NCI-H187 (cell line): ENCODE results near the gene WIPF2.
"Not testable (repeated sequence)": the region's sequence is repeated elsewhere in the genome, so short reads cannot be mapped to it uniquely, and the experiment has no call there.

Experiments used
- DNase-seq, 2 experiments: peaks; one replicate each; lab custom pipeline; 2025; lab: John Stamatoyannopoulos, UW

Gene WIPF2

DNA sequence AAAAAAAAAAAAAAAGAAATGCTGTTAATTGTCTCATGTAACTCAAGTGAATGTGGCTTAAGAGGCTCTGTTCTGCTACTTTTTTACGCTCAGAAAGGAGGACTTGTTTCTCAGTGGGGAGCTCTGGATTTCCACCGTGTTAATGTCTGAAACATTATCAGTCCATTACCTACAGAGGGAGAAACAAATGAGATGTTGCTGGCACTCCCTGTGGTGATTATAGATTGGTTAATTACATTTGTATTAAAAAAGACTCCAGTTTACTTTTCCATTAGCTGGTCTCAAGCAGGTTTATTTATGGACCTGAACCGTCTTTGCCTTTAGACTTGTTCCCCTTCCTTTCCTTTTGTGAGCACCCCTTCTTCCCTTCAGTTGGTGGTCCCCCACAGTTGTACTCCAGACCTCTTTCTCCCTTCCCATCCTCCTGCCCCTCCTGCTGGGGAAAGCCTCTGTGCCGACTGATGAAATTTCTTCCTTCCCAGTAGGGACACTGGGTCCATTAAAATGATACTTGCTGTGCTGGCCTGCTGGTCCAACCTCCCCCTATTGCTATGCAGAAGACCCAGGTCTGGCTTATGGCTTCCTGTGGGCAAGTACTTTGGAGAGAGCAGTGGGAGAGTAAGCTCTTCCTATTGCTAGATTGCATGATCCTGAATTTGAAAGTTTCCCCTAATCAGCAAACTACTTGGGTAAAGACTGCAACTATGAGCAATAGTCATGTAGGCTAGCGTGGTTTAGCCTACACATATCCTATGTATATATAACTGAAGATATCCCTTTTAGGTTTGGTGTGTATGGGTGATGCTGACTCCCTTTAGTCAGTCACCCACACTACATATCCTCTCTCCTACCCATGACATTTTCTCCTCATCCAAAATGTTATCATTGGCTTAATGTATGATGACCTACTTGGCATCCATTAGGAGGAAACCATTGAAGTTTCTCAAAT is 76.7 kb downstream of the WIPF2 start:
- DNase-seq = no peak

- DNase-seq = no peak
These were observed 78.4 kb downstream of the WIPF2 start for GRCh38 chr17:40297511-40297910.

GRCh38 chr17:40298726-40299125 is 79.6 kb downstream of the WIPF2 start:
- DNase-seq = no peak

DNA sequence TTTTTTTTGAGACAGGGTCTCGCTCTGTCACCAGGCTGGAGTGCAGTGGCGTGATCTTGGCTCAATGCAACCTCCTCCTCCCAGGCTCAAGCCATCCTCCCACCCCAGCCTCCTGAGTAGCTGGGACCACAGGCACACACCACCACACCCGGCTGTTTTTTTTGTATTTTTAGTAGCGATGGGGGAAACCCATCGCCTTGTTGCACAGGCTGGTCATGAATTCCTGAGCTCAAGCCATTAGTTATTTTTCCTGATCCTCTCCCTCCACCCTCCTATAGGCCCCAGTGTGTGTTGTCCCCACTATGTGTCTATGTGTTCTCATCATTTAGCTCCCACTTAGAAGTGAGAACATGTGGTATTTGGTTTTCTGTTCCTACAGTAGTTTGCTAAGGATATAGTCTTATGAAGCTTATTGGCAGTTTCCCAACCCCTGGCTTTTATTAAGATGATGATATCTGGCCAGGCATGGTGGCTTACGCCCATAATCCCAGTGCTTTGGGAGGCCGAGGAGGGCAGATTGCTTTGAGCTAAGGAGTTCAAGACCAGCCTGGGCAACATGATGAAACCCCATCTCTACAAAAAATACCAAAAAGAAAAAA is 80.2 kb downstream of the WIPF2 start:
- DNase-seq = not testable (repeated sequence)

GRCh38 chr17:40301315-40301714 is 82.2 kb downstream of the WIPF2 start:
- DNase-seq = no peak

- no peak for DNase-seq
These were observed 84.0 kb downstream of the WIPF2 start for GRCh38 chr17:40303009-40303657.

GRCh38 chr17:40303708-40304551 is 84.8 kb downstream of the WIPF2 start:
- no peak for DNase-seq

- DNase-seq = not testable (repeated sequence)
These were observed 85.4 kb downstream of the WIPF2 start for GRCh38 chr17:40304552-40304863.

- DNase-seq = not testable (repeated sequence)
These were observed 85.8 kb downstream of the WIPF2 start for GRCh38 chr17:40304866-40305265.

- DNase-seq = no peak
These were observed 87.3 kb downstream of the WIPF2 start for GRCh38 chr17:40306395-40306794.

DNA sequence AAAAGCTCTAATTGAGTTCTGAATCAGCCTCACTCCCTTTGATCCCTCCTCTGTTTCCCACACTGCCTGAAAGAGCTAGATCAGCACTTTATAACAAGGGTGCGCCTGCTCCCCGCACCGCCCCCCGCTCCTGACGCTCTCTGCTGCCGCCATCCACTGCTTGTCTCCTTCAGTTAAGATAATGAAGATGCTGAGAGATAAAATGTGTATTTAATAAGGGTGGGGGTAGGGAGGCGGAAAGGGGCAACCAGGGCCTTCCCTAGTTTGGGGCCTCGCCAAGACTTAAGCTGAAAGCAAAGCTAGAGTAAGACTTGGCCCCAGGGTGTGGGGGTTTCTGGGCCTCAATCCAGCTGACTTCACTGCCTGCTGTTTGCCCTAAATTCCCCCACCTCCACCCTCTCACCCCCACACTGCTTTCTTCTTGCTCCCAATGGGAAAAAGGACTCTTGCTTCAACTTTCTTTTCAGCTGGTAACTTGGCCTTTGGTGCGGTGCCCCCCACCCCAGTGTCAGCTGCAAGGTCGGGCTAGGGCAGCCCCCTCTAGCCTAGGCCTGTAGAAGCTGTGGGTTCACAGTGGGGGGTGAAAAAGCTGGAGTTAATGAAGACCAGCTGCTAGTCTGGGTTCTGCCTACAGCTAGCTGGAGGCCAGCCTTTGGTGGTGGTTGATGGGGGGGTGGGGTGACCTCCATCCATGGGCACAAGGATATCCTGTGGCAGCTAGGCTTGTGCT is 88.1 kb downstream of the WIPF2 start:
- DNase-seq = no peak

DNA sequence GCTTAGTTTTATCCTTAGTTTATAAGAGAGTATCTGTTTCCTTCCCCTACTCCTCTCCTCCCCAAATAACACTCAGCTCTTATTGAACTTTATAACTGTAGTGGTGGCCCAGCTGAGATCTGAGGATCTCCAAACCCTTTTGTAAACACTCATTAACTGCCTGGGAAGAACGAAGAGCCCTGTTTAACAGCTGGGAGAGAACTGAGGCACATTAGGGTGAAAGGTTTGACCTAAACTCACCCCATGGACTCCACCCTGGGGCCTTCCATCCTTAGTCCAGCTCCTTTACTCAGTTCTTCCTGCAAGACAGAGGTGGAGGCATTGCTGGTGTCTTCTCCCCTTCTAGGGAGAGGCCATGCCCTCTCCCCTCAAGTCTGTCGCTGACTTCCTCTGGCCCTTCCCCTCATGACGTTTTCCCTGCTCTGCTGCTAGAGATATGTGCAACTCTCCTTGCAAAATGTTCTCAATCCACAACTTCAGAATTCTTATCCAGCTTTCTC is 88.7 kb downstream of the WIPF2 start:
- no peak for DNase-seq

DNA sequence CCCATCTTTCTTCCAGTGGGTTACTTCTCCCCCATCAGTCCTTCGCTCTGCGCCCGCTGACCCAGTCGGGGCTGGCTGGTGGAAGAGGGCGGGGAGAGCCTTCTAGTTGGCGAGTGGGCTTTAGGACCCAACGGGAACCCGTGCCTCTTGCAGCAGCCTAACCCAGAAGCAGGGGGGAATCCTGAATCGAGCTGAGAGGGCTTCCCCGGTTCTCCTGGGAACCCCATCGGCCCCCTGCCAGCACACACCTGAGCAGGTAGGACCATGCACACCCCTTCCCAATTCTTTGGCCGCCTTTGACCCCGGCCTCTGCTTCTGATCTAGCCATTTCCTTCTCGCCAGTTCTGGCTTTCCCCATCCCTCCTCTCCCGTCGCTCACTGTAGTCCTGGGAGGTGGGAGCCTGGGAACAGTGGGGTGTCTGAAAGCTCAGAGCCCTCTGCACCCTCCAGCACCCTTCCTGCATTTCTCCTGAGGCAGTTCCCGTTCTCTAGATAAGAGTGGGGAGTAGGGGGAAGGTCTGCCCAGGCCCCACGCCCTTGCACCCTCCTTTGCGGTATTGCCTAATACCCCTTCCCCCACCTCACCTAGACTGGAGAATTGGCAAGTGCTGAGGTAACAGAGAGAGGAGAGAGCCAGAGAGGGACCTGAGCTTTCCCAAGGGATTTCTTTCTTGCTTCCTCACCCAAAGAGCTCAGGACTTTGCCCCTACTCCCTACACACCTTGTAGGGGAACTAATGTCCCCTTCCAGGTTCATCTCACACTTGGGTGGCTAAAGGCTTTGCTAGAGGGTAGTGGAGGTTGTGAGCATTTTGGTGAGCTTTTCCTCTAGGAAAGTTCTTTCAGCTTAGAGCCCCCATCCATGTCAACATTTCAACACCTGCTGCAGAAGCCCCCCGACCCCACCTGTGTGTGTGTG is 90.2 kb downstream of the WIPF2 start, which contains the start of gene RARA:
TSS of gene RARA (plus strand) at position 150 of the 918 bp plus-strand sequence. CDS start 22,039 bp downstream, outside the sequence.
- no peak for DNase-seq

- no peak for DNase-seq
These were observed 90.9 kb downstream of the WIPF2 start for GRCh38 chr17:40309949-40310510.

DNA sequence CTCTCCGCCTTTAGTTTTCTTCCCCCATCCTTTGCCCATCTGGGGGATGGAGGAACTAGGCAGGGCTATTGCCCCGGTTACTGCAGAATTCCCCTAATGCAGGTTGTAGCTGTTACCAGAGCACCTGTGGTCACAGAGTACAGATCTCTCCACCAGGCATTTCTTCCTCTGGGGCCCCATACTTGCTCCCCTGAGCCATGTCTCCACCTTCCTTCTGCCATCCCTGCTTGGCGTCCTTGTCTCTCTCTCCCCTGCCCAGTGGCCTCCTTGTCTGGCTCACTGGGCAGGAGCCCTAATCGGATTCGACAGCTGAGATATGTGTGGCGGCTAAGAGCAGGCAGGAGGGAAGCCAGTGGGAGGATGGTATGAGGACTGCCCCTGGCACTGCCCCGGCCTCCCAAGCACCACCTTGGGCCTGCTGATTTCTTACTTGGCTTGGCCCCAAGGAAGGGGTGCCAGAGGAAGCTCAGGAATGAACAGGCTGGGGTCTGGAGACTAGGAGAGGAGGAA is 91.8 kb downstream of the WIPF2 start:
- DNase-seq = no peak

DNA sequence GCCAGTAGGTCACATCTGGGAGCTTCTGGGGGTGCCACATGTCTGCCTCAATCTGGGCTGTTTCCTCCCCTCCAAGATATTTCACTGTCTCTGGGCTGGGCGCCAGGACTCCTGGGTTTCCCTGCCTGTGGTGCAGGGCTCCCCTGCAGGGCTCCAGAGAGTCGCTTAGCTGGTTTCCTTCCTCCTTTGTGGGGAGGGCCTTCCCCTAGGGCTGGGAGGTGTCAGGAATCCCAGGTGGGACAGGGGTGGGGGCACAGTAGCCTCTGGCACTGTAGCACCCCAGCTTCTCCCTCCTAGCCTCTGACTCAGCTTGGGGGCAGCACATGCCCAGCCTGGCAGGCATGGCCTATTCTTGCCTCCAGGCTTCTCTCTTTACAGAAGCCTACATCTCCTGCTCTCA is 92.5 kb downstream of the WIPF2 start:
- DNase-seq = no peak

GRCh38 chr17:40312131-40312731 is 93.1 kb downstream of the WIPF2 start:
- no peak for DNase-seq

DNA sequence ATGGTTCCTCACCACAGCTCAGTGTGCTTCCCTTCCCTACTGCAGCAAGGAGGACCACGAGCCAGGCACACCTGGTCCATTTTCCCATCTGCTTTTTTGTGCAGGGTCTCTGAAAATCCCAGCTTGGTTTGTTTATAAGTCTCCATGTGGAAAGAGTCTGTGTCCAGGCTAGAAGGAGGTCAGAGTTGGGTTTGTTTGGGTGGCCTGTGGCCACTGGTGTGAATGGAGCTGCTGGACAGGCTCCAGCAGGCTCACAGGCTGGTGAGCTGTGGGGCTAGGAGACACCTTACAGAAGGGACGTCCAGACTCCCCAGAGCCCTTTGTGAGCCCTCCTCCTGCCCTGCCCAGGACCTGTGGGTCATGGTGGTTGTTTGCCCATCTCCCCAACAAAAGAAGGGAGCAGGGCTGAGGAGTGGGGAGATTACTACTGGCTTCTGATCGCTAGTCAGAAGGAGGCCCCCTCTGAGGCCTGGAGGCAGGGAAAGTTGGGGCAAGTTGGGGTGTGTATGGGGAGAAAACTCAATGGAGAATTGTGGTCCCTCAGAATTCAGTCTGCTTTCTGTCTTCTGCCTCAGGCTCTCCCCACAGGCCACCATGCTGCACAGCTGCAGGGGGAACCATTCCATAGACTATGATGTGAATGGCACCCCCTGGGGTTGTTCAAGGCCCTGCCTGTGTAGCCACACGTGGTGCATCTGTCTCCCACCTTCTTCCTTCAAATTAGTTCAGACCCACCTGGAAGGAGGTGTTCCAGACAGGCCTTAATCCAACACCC is 94.0 kb downstream of the WIPF2 start:
- no peak for DNase-seq
